ENCODE data around the gene OTULINL. TPM values are rescaled to one million over a fixed set of nuclear protein-coding genes. Genes with fewer than 3 reads are reported as not detected.

Gene OTULINL
- total RNA-seq, 1 donor from 2014 or later, result 3.8 TPM

DNA sequence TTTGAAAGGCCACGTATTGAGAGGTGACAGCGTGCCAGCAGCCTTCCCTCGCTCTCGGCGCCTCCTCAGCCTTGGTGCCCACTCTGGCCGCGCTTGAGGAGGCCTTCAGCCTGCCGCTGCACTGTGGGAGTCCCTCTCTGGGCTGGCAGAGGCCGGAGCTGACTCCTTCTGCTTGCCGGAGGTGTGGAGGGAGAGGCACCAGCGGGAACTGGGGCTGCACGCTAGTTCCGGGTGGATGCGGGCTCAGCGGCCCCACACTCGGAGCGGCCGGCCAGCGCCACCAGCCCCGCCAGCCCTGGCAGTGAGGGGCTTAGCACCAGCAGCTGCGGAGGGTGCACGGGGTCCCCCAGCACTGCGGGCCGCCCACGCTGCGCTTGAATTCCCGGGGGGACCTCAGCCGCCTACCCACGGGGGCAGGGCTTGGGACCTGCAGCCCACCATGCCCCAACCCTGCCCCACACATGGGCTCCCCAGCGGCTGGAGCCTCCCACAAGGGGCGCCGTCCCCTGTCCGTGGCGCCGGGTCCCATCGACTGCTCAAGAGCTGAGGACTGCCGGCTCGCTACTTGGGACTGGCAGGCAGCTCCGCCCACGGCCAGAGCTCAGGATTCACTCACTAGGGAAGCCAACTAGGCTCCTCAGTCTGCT is 4.4 kb upstream of the OTULINL start:
- no peak for DNase-seq (ENCODE audit: low spot score in 2 of 2, unreplicated experiment in 2 of 2)
- TF ChIP-seq, protein P1, sequence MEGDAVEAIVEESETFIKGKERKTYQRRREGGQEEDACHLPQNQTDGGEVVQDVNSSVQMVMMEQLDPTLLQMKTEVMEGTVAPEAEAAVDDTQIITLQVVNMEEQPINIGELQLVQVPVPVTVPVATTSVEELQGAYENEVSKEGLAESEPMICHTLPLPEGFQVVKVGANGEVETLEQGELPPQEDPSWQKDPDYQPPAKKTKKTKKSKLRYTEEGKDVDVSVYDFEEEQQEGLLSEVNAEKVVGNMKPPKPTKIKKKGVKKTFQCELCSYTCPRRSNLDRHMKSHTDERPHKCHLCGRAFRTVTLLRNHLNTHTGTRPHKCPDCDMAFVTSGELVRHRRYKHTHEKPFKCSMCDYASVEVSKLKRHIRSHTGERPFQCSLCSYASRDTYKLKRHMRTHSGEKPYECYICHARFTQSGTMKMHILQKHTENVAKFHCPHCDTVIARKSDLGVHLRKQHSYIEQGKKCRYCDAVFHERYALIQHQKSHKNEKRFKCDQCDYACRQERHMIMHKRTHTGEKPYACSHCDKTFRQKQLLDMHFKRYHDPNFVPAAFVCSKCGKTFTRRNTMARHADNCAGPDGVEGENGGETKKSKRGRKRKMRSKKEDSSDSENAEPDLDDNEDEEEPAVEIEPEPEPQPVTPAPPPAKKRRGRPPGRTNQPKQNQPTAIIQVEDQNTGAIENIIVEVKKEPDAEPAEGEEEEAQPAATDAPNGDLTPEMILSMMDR (IDR thresholded peaks at IDR 0.05; ENCODE audit: unreplicated experiment), result no peak
- peaks cover 78% of the 10 kb centered on the region for H3K27me3 Mint-ChIP-seq (ENCODE audit: low read depth)
- H3K9me3 Mint-ChIP-seq, result no peaks in the 10 kb centered on the region
- H3K36me3 Mint-ChIP-seq, result no peaks in the 10 kb centered on the region
- H3K4me1 Mint-ChIP-seq, result peaks cover 12% of the 10 kb centered on the region
- H3K27ac Mint-ChIP-seq, result no peak overlapping the region
- H3K4me3 Mint-ChIP-seq, result no peak overlapping the region

DNA sequence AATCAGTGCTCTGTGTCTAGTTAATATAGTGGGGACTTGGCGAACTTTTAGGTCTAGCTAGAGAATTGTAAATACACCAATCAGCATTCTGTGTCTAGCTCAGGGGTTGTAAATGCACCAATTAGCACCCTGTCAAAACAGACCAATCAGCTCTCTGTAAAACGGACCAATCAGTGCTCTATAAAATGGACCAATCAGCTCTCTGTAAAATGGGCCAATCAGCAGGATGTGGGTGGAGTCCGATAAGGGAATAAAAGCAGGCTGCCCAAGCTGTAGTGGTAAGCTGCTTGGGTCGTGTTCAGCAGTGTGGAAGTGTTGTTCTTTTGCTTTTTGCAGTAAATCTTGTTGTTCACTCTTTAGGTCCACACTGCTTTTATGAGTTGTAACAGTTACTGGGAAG is 3.6 kb upstream of the OTULINL start:
- H3K4me3 Mint-ChIP-seq, result no peak overlapping the region
- peaks cover 14% of the 10 kb centered on the region for H3K4me1 Mint-ChIP-seq
- H3K27ac Mint-ChIP-seq, result no peak overlapping the region
- TF ChIP-seq, protein P1 (IDR thresholded peaks at IDR 0.05; ENCODE audit: unreplicated experiment), result no peak
- H3K36me3 Mint-ChIP-seq, result no peaks in the 10 kb centered on the region
- H3K27me3 Mint-ChIP-seq (ENCODE audit: low read depth), result peaks cover 79% of the 10 kb centered on the region
- no peaks in the 10 kb centered on the region for H3K9me3 Mint-ChIP-seq
- DNase-seq (ENCODE audit: low spot score in 2 of 2, unreplicated experiment in 2 of 2), result no peak

DNA sequence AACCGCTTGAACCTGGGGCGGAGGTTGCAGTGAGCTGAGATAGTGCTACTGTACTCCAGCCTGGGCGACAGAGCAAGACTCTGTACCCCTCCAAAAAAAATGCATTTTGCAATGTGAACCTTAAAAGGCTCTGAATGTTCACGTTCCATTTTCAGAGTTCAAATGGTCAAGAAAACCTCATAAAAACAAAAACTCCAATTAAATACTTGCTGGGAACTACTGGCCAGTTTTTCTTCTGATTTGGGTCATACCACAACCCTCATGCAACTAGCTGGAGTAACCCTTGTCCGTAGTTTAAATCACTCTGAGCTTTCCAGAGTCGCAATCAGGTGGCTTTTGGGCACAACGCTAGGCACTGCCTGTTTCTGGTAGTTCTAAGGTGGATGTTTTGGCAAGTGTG is 2.3 kb upstream of the OTULINL start:
- TF ChIP-seq, protein P1 (IDR thresholded peaks at IDR 0.05; ENCODE audit: unreplicated experiment), result no peak
- H3K27ac Mint-ChIP-seq, result no peak overlapping the region
- no peaks in the 10 kb centered on the region for H3K36me3 Mint-ChIP-seq
- H3K4me3 Mint-ChIP-seq, result no peak overlapping the region
- no peaks in the 10 kb centered on the region for H3K9me3 Mint-ChIP-seq
- H3K4me1 Mint-ChIP-seq, result peaks cover 14% of the 10 kb centered on the region
- peaks cover 83% of the 10 kb centered on the region for H3K27me3 Mint-ChIP-seq (ENCODE audit: low read depth)
- DNase-seq (ENCODE audit: low spot score in 2 of 2, unreplicated experiment in 2 of 2), result no peak

DNA sequence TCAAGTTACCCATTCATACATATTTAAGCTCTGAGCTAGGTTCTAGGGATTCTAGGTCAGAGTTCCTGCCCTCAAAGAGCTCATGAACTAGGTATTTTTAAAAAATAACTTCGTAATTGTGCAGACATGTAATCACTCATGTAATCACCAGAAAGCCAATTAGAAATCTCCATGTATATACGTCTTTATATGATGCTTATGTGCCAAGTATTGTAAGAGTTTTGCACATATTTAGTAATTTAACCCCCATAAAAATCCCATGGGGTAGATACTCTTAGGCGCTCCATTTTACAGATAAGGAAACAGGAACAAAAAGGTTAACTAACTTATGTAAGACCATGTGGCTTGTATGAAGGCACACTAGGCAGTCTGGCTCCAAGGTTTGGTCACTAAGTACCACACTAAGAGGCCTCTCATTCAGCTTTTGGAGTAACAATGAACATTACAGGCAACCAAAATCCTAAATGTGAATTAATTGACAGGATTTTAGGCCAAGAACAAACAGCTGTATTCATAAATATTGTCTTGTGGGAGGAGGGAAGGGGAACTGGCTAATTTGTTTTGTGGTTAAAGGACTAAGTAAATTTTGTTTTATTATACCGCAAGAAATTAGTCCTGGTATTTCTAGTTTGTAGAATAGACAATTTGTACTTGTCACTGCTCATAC is 1.7 kb upstream of the OTULINL start:
- Mint-ChIP-seq H3K9me3 (no peaks in the 10 kb centered on the region), H3K4me1 (peaks cover 14% of the 10 kb centered on the region), H3K4me3 (no peak overlapping the region), H3K27me3 (ENCODE audit: low read depth) (peaks cover 85% of the 10 kb centered on the region), H3K36me3 (no peaks in the 10 kb centered on the region), H3K27ac (no peak overlapping the region)
- TF ChIP-seq, protein P1 (IDR thresholded peaks at IDR 0.05; ENCODE audit: unreplicated experiment), result no peak
- DNase-seq (ENCODE audit: low spot score in 2 of 2, unreplicated experiment in 2 of 2), result no peak

DNA sequence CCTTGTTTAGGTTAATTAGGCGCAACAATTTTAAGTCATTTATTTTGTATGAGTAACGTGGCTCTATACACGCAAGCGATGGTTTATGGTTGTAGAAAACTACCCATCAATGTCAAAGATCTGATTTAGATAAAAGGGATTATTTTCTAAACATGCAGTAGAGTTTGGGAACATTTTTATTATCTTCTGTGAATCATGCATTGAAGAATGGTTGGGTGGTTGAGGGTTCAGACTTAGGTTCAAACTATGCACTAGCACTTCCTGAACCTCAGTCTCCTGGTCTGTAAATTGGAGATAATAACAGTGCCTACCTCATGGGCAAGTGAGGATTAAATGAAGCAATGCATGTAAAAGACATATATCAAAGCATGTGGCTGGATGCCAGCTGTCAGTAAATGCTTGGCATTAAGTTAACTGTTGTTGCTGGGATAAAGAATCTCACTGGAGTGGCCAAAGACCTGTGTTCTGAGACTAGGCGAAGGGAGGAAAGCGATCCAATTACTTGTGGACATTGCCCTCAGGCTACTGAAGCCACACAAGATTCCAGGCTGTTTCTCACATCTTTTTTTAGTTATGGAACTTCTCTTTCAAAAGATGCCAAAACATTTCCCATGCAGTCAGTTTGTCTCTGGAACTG is 1.1 kb upstream of the OTULINL start:
- TF ChIP-seq, protein P1 (IDR thresholded peaks at IDR 0.05; ENCODE audit: unreplicated experiment), result no peak
- Mint-ChIP-seq H3K4me3 (peak overlapping the region; percentile 62), H3K36me3 (no peaks in the 10 kb centered on the region), H3K27ac (peak overlapping the region; percentile 2), H3K4me1 (peaks cover 14% of the 10 kb centered on the region), H3K27me3 (ENCODE audit: low read depth) (peaks cover 85% of the 10 kb centered on the region), H3K9me3 (peaks cover under 1% of the 10 kb centered on the region)
- no peak for DNase-seq (ENCODE audit: low spot score in 2 of 2, unreplicated experiment in 2 of 2)

Measured in mesothelial cell of epicardium (in vitro differentiated cells).